HG02623 (cell line): ENCODE data around the gene ROR2.

ENCODE experiments used
- ATAC-seq: cut with Tn5 transposase; IDR thresholded peaks from one replicate; pipeline ENCODE4 v1.9.1; 2021; ENCODE audit warnings: moderate library complexity; ENCODE audit not compliant: unreplicated experiment

Gene ROR2

DNA sequence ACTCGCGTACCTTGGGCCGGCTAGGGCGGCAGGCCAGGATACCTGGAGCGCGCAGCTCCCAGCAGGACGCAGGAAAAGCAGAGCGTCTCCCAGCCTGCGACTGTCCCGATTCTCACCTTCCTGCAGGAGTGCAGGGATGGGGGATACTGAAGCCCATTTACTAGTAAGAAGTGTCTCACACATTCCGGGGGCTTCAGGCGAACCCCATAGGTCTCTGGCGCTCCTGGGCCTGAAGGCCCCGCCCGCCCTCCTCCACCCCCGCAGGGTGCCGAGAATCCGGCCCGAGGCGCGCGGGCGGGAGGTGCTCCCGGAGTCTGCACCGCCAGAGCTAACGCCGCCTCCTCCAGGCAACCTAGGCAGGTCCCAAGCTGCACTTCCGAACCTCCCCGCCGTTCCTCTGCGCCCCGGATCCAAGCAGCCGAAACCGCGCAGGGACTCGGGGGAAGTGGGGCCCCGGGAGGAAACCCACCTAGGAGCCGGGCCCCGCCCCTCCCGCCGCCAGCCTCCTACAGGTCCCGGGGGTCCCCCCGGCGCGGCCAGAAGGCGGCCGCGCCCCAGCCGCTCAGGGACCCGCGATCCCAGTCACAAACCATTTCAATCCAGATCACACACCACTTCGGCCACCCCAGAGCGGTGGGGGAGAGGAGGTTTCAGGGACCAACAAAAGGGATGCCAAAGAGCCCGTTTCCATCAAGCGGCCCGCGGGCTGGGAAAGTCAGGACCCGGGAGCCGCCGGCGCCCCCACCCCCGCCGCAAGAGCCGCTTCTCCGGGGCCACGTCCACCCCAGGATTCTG lies 1.2 kb downstream of the ROR2 start:
- ATAC-seq = no peak

DNA sequence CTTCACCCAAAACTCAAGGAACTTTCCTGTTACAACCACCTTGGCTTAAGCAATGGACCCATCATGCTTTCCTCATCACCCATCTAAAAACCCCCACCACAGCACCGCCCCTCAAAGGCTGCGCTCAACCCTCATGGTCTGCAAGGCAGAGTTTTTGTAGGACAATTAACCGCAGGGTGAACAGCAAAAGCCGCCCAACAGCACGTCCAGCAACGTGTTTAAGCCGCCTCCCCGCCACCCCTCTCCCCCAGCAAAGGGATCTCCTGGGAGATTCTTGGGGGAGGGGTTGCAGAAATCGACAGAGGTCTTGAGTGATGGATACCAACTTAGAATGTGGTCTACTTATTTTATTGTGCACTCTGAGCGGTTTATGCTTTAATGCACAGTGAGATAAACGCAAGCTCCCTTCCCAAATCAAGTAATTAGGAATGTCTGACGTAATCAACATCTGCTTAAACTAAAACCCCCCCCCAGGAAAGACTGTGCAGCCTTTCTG lies 1.9 kb downstream of the ROR2 start:
- ATAC-seq = no peak

DNA sequence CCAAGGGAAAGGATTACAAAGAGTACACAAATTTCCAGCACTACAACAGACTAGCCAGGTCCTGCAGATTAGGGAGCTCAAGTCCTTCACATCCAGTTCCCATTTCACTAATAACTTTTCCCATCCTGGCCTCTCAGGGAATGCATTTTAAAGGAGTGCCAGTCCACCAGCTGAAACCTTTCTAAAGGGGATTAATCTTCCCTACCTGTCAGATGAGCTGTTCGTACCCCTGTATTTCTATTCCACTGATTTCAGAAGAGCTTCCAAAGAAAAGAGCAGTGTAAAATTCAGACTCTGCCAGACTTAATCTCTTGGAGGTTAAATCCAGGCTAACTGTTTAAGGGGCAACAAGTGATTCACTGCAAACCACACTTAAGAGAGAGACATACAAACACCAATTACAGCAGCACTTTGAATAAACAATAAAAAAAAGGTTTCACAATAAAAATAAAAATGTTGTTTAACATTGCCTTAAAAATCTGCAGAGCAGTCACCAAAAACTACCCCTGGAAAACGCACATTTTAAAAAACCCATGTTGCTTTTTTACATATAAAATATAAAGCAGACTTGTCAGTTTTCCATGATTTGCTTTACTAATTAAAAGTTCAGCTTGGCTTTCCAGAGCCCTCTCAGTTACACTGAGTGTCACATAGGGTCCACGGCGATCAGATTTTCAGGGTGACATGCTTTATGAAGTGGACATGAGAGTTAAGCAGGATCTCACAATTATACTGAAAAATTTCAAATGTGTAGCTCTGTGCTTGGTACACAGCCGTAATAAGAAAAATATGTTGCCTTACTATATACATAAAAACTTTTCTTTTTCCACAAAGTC lies 3.2 kb downstream of the ROR2 start:
- ATAC-seq = no peak

DNA sequence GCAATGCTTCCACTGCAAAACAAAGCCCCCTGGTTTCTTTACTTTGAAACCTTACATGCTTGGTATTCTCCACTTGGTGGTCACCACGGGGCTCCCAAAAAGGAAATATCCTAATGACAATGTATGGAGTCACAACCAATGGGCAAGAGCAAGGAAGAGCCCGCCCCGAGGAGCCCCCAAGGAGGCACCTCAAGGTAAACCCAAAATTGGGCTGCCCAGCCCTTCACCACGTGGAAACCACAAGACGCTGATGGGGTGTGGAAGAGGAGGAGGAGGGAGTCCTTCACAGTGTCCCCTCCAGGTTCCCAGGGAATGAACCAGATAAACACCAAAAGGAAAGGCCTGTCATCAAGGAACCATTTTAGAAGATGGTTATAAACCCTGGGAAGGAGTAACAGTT lies 3.8 kb downstream of the ROR2 start:
- ATAC-seq = no peak

DNA sequence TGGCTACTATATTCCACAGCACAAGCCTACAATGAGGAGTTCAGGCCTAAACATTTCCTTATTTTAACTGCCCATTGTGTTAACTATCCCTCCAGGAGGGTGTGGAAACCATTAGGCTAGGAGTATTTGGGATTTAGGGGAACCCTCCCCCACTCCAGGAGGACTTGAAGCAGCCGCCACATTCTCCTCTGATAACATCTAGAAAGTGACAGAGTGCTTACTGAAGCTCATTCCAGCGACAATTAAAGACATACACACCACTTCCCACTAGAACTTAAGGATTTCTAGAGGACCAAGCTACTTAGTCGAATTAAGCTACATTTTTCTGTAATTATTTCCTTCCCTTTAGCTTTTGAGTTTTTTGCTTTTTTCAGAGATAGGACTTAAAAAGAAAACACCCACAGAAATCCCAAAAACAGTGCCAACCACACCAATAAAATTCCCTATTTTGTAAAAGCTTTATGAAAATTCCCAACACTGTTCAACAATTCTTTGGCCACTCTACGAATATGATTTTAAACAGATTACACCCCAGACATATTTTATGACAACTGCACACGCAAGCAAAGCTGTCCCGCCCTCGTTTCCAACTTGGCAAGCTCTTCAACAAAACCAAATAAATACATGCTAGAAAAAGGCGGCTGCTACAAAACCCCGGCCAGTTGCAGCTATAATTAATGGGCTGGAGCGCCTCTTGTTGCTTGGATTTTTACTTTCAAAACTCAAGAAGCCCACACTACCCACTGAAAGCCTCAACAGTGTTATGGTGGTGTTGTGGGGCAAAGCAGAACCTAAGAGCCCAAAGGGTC lies 4.5 kb downstream of the ROR2 start:
- ATAC-seq = no peak

DNA sequence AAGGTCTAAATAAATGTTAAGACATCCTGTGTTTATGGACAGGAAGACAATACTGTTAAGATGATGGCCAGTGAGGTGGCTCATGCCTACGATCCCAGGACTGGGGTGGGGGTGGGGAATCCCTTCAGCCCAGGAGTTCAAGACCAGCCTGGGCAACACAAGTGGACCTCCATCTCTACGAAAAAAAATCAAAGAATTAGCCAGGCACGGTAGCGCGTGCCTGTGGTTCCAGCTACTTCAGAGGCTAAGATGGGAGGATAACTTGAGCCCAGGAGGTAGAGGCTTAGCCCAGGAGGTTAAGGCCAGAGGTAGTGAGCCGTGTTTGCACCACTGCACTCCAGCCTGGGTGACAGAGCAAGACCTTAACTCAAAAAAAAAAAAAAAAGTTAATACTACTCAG lies 5.3 kb downstream of the ROR2 start:
- no peak for ATAC-seq

DNA sequence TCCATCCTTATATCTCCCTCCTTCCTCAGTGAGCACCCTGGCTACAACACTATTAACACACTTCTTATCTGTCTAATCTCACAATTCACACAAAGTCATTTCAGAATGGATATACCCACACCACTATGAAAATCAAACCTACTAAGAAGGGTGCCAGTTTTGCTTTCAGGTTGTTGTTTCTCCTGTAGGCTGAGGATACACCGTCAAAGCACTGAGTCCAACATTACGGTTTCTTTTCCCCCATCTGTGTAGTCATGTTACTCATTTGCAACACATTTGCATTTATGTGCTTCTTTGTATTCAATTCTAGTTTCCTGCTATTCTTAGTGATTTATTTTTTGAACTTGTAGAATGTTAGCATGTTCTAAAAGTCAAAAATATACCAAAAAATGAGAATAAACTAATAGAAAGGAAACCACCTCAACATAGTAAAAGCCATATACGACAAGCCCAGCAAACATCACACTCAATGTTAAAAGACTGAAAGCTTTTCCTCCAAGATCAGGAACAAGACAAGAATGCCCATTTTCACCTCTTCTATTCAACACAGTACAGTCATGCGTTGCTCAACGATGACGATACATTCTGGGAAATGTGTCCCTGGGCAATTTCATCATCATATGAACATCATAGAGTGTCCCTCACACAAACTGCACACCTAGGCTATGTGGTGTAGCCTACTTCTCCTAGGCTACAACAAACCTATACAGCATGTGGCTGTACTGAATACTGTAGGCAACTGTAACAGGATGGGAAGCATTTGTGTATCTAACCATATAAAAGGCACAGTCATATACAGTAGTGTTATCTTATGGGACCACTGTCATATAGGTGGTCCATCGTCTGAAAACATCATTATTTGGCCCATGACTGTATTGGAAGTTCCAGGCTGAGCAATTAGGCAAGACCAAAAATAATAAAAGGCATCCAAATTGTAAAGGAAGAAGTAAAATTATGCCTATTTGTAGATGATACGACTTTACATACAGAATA lies 6.3 kb downstream of the ROR2 start:
- ATAC-seq = no peak

DNA sequence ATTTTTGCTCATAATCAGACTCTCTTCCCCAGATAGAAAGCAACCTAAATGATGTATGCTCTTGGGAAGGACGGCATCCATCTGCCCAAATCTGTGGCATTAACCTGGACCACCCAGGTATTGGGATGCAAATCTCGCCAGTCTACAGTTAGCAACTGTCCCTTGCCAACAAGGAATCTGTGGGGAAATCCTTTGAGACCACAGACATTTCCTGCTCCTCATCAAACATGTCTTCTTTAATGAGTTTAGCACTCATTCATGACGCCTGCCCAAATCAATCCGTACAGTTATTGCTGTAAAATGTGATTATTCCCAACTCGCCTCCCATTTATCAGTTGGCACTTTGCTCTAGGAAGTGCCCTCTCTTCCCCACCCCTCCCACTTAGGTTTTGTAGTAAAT lies 7.8 kb downstream of the ROR2 start:
- no peak for ATAC-seq

DNA sequence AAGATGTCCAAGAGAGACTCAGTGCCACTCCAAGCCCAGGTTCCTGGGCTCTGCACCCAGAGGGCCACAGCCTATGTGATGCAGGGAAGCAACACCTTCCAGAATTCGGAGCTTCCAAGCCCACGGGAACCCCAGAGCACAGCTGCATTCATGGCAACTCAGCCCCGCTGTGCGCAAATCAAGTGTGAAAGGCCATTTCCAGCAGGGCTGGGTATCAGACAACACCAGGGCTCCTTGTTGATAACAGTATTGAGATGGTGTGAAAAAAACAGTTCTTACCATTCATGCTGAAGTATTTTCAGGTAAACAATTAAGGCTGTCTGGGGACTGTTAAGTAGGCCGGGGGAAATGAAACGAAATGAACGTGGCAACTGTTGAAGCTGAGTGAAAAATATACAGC lies 10.1 kb downstream of the ROR2 start:
- no peak for ATAC-seq

DNA sequence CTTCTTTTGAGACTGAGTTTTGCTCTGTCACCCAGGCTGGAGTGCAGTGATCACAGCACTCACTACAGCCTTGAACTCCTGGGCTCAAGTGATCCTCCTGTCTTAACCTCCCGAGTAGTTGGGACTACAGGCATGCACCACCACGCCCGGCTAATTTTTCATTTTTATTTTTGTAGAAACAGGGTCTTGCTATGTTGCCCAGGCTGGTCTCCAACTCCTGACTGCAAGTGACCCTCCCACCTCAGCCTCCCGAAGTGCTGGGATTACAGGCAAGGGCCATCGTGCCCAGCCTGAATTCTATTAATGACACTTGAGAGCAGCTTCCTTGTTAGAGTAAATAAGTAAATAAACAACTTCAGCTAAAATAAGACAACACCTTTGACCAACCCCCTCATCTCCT lies 12.3 kb downstream of the ROR2 start:
- ATAC-seq = no peak

DNA sequence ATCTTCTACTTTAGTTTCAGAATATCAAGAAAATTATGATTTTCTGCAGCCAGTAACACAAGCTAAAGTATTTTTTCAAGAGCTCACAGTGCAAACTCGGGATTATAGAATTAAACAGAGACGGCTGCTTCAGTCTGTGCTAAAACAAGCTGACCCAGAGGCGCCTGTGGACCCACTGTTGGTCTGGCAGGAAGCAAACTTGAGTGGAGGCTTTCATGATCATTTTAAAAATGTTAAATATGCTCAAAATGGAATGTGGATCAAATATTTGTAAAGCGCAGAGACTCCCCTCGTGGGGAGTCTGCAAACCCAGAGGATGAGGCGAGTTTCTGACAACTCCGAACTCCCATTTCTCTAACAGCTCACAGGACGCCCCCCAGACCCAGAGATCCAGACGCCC lies 13.0 kb downstream of the ROR2 start:
- ATAC-seq = no peak

DNA sequence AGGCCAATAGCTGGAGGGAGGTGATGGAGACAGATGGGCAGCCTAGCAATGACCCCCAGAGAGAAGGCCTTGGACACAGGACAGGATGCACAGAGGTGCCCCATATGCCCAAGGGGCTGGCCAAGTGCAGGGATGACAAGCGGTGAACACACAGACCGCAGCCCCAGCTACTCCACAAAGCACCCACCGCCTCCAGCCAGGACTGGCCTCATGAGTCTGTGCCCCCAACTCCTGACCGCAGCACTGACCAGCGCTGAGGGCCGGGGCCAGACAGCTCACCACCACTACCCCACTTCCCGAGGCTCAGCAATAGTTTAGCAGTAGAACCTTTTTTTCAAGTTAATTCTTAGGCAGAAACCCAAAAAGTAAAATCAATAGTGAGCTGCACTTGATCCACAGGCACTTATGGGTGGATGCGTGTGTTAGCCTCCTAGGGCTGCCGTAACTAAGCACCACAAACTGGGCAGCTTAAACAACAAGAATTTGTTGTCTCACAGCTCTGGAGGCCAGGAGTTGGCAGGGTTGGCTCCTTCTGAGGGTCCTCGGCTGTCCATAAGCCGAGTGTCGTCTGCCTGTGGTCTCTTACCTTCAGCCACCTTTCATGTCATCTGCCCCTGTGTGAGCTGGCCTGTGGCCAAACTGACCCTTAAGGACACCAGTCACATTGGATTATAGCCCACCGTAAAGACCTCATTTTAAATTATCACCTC lies 14.1 kb downstream of the ROR2 start:
- no peak for ATAC-seq

DNA sequence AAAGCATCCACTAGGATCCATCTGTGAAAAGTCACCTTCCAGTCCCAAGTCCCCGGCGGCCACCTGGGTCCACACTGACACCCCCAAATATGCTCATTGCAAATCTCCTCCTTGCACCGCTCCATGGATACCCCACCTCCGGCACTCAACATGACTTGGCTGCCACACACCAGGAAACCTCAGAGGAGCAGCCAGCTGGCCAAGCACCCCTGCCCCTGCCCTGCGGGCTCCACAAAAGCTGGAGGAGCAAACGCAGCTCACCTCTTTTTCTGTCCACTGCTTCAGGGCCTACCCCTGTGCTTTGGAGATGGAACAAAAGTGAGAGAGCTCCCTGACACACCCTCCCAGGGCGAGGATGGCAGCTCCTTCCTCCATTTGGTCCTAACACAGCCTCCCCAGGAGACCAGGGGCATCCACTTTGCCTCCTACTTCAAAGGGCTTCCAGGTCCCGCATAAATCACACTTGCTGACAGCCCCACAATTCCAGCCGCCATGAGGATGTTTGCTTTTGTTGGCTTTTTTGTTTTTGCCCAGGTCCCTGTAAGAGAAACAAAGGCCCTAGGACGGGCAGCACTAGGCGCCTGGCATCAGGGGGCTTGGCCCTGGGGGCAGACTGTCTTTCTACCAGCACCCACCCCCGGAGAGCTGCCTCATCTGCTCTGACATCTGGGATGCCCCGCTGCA lies 14.8 kb downstream of the ROR2 start:
- no peak for ATAC-seq

DNA sequence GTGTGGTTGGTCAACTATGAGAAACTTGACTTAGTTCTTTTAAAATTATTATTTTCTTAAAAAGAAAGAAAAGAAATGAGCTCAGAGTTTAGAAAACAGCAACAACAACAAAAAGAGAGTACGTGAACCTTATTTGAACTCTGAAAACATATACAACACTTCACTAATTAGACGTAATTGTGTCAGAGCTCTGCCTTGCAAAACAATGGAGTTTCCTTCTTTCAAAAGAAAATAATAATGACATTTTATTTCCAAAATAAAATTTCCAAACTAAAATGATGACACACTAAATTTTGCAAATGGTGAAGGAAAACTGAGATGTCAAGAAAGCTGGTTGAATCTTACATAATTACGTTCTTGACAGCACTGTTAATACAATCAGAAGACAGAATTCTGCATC lies 15.4 kb downstream of the ROR2 start:
- no peak for ATAC-seq

DNA sequence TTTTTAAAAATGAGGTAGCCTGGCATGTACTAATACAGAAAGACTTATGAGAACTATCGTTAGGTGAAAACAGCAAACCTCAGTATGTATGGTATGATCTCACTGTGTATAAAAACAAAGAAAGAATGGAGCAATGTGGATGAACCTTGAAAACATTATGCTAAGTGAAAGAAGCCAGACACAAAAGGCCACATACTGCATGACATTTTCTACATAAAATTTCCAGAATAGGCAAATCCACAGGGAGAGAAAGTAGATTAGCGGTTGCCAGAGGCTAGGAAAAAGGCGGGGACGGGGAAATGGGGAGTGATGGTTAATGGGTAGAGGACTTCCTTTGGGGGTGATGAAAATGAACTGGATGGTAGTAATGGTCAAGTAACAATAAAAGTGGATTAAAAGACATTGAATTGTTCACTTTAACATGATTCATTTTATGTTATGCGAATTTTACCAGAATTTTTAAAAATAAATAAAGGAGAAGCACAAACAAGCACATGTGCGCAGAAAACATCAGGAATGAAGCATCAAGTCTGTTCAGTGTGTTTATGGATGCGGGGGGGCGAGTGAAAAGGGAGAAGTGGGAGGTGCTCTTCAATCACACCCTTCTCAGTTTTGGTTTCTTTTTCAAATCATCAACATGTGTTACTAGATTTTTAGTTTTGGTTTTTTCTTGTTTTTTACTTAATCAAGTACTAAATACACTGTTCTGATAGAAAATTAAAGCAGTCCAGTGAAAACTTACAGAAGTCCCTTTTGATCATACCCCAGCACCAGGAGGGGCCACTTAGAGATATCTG lies 16.3 kb downstream of the ROR2 start:
- ATAC-seq = no peak

DNA sequence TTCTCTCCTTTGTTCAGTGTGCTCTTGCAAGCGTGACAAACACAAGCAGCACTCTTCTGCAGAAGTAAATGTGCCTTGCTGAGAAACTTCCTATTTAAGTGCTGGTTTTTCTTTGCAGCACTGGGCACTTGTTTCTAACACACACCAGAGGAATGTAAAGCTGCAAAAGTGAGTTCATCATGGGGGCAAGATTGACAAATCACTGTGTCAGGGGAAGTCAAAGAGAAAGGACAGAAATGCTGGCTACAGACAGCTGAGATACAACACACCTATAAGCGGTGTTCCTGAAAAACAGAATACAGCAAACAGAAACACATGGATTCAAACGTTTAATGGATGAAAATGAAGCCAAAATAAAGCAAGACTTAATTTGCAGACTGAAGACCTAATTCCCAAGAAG lies 19.6 kb downstream of the ROR2 start:
- no peak for ATAC-seq

DNA sequence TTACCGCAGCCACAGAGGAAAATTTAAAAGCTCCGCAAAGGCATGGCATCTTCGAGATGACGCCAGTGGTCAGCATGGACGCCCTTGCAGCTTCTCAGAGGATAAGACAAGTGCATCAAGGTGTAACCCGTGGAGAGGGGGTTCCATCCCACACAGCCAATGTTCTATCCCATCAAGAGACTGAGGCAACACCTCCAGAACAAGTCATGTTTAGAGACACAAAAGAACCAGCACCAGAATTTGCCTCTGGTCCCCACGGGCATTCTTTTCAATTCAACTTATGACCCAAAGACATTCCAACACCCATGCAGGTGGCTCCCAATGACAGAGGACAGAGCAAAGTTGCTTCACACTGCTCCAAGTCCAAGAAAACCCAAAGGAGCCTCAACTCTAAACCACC lies 20.7 kb downstream of the ROR2 start:
- ATAC-seq = no peak

DNA sequence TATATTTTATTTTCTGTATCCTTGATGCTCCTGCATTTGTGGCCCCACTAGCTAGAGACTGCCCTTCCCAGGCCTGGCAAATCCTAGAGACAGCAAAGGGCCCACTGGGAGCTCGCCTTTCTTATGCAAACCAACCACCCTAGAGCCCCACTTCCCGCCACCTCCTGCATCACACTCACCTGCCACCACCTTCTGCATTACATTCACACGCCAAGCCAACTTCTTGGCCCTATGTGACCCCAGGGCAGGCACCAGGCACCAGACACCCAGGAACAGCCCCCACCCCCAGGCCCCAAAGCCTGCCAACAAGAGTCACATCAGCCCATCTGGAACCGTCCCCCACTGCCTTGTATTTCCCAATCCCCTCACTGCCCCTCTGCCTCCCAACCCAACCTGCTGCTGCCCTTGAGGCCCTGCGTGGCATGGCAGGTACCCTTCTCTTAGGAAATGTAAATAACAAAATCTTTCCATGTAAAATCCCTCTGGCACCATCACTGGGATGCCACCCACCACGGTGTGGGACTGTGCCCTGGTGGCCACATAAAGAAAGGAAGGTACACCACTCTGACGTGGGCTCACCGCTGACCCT lies 22.0 kb downstream of the ROR2 start:
- no peak for ATAC-seq
